B cell (primary cell): Measurements from ENCODE around the gene OGDH. TPM values are rescaled to one million over a fixed set of nuclear protein-coding genes. Genes with fewer than 3 reads are reported as not detected.

ENCODE experiments used
- ATAC-seq: fragments of 200-7000 bp; cut with Tn5 transposase; one replicate; pipeline ENCODE4 v1.10.0; 2021; ENCODE audit warnings: low read depth, mild to moderate bottlenecking, moderate number of reproducible peaks, moderate library complexity
- CTCF ChIA-PET: fragments of 350-600 bp; sonication (Branson Sonifier 250); formaldehyde crosslinking; loops from one replicate; lab custom pipeline; 2021; ENCODE audit warnings: antibody characterized with exemption, inconsistent platforms; lab: Charles Lee
- POLR2A ChIA-PET: fragments of 350-600 bp; sonication (Branson Sonifier 250); formaldehyde crosslinking; loops from one replicate; lab custom pipeline; 2021; ENCODE audit warnings: antibody characterized with exemption; lab: Charles Lee
- DNase-seq: peaks from one replicate; pipeline ENCODE4 v3.0.0; 2013
- H2AFZ ChIP-seq: 2 replicates; pipeline ENCODE4 v1.6.1; 2012; ENCODE audit warnings: mild to moderate bottlenecking, low read depth, low read length; ENCODE audit not compliant: insufficient read depth, poor library complexity, severe bottlenecking
- H3K27ac ChIP-seq, 2 donors: 1 replicate in 1 of 2; 2 replicates in 1 of 2; pipeline ENCODE4 v1.5.1; 2012 to 2013; ENCODE audit warnings: low read length in 2 of 2, mild to moderate bottlenecking in 2 of 2, moderate library complexity in 1 of 2
- H3K27me3 ChIP-seq, 4 experiments: fragments of 200-600 bp in 1 of 4; sonication (generic) in 1 of 4; replicated peaks in 1 of 4; 1 replicate in 2 of 4; 2 replicates in 2 of 4; pipeline versions ENCODE4 v1.6.1 to v1.7.0; 2013 to 2016; ENCODE audit warnings: low read length in 3 of 4, mild to moderate bottlenecking in 2 of 4, mixed read lengths in 1 of 4, moderate library complexity in 1 of 4; ENCODE audit not compliant: insufficient read depth in 4 of 4, control insufficient read depth in 3 of 4; ENCODE audit errors: control extremely low read depth in 1 of 4
- H3K36me3 ChIP-seq, 2 experiments: replicated peaks in 1 of 2; 1 replicate in 1 of 2; 2 replicates in 1 of 2; pipeline versions ENCODE4 v1.6.1 to v1.7.1; 2013; ENCODE audit warnings: low read length in 1 of 2; ENCODE audit not compliant: insufficient read depth in 2 of 2, control insufficient read depth in 1 of 2; ENCODE audit errors: control extremely low read depth in 1 of 2, extremely low read depth in 1 of 2
- H3K4me1 ChIP-seq, 2 donors: fragments of 200-600 bp in 1 of 2; sonication (generic) in 1 of 2; 1 replicate in 1 of 2; 2 replicates in 1 of 2; pipeline versions ENCODE4 v1.5.1 to v1.6.1; 2013 to 2017; ENCODE audit warnings: low read length in 2 of 2; ENCODE audit not compliant: control insufficient read depth in 2 of 2, insufficient read depth in 2 of 2
- H3K4me2 ChIP-seq: replicated peaks from 2 replicates; pipeline ENCODE3; 2012; ENCODE audit warnings: mild to moderate bottlenecking, low read depth, low read length; ENCODE audit not compliant: poor library complexity, severe bottlenecking
- H3K4me3 ChIP-seq, 5 experiments: fragments of 200-600 bp in 1 of 5; sonication (generic) in 1 of 5; 1 replicate in 3 of 5; 2 replicates in 2 of 5; pipeline versions ENCODE4 v1.5.1 to v1.7.0; 2011 to 2016; ENCODE audit warnings: low read length in 4 of 5, mild to moderate bottlenecking in 4 of 5, low read depth in 2 of 5, control low read depth in 1 of 5, moderate library complexity in 1 of 5; ENCODE audit not compliant: insufficient read depth in 1 of 5; ENCODE audit errors: control extremely low read depth in 1 of 5, extremely low read depth in 1 of 5
- H3K79me2 ChIP-seq: fragments of 200-600 bp; sonication (generic); one replicate; pipeline ENCODE4 v1.6.0; 2016; ENCODE audit warnings: low read length; ENCODE audit not compliant: control insufficient read depth, insufficient read depth
- H3K9ac ChIP-seq: fragments of 200-600 bp; sonication (generic); 2 replicates; pipeline ENCODE4 v1.6.1; 2017; ENCODE audit warnings: mild to moderate bottlenecking, low read length, moderate library complexity
- H3K9me3 ChIP-seq, 3 donors: one replicate each; pipeline versions ENCODE4 v1.6.1 to v1.7.1; 2013; ENCODE audit warnings: low read length in 2 of 3; ENCODE audit not compliant: control insufficient read depth in 2 of 3, insufficient read depth in 1 of 3; ENCODE audit errors: control extremely low read depth in 1 of 3
- H4K20me1 ChIP-seq: 2 replicates; pipeline ENCODE4 v1.6.0; 2012; ENCODE audit warnings: mild to moderate bottlenecking, low read length; ENCODE audit not compliant: insufficient read depth, control insufficient read depth, poor library complexity, severe bottlenecking
- H3K27ac Mint-ChIP-seq: one replicate; pipeline ENCODE4 v1.8.0; 2021; ENCODE audit warnings: mixed read lengths
- H3K27me3 Mint-ChIP-seq: one replicate; pipeline ENCODE4 v1.8.0; 2021; ENCODE audit warnings: mixed read lengths
- H3K4me1 Mint-ChIP-seq: one replicate; pipeline ENCODE4 v1.8.0; 2021; ENCODE audit warnings: mixed read lengths
- H3K4me3 Mint-ChIP-seq: one replicate; pipeline ENCODE4 v1.8.0; 2021; ENCODE audit warnings: mixed read lengths
- H3K9me3 Mint-ChIP-seq: one replicate; pipeline ENCODE4 v1.8.0; 2022; ENCODE audit warnings: mixed read lengths; ENCODE audit not compliant: insufficient read depth
- EZH2 ChIP-seq: IDR thresholded peaks from 2 replicates; pipeline ENCODE4 v1.6.1; 2012; ENCODE audit warnings: borderline replicate concordance, low read depth, mild to moderate bottlenecking, moderate library complexity, low read length; ENCODE audit not compliant: insufficient read depth, poor library complexity, severe bottlenecking
- WGBS: methylation state at CpG from one replicate; pipeline ENCODE4 v1.1.5; 2013; ENCODE audit warnings: missing lambda C conversion rate; ENCODE audit not compliant: insufficient coverage; 5-methylcytosine and 5-hydroxymethylcytosine counted together
- intact Hi-C: fragments of 100-400 bp; cut with micrococcal nuclease; formaldehyde crosslinking; loops from one replicate; pipeline ENCODE4 v1.10.0; 2022
- polyA plus RNA-seq: library from polyadenylated mRNA; depleted of rRNA; stranded (reverse); fragments of >200 nt; gene quantifications from 2 replicates; pipeline ENCODE4 v1.2.3, GENCODE V29; 2012
- total RNA-seq, 2 donors: library from RNA; stranded (reverse); fragments of 120-200 nt in 1 of 2; gene quantifications; 1 replicate in 1 of 2; 2 replicates in 1 of 2; pipeline versions ENCODE4 v1.2.3 to v1.2.4, GENCODE V29; 2013 to 2022
- TF ChIP-seq, protein P1 (sequence below): fragments of 200-600 bp; IDR thresholded peaks from one replicate; pipeline ENCODE4 v1.8.0; 2022; ENCODE audit warnings: antibody characterized with exemption, mild to moderate bottlenecking

OGDH gene
- total and polyA plus RNA-seq, 2 donors (not counting 1 experiment from before 2014, with no cell fraction given) = 42.6 to 80.2 TPM

DNA sequence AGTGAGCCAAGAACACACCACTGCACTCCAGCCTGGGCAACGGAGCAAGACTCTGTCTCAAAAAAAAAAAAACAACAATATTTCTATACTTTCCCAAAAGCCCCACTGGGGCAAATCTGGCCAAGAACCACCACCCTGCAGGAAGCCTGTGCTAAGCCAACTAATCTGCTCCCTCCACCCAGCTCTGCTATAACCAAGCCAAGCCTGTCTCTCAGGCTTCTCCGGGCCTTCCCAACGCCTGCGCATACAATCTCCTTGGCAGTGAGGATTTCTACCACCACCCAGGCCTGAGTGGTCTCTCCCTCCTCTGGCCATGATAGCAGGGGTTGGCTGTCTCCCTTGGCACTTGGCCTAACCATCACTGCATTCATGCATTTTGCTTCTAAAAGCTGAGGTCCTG is 46.9 kb upstream of the OGDH start:
- Mint-ChIP-seq H3K27ac (no peak overlapping the region), H3K4me1 (no peaks in the 10 kb centered on the region), H3K27me3 (no peaks in the 10 kb centered on the region), H3K4me3 (no peak overlapping the region), H3K9me3 (no peaks in the 10 kb centered on the region)
- no peak for ATAC-seq
- WGBS = 100% methylated on average over 3 of the region's 4 CpGs
- Histone ChIP-seq H3K27me3 (no peaks in the 10 kb centered on the region), H3K4me1 (peaks cover 0 to 2% of the 10 kb centered on the region in 2 donors), H4K20me1 (peaks cover 3% of the 10 kb centered on the region), H3K79me2 (no peaks in the 10 kb centered on the region), H3K9ac (no peak overlapping the region), H3K4me3 (no peak overlapping the region), H3K36me3 (peaks cover 0 to 7% of the 10 kb centered on the region in 2 experiments), H3K27ac (no peak overlapping the region), H3K9me3 (no peaks in the 10 kb centered on the region), H3K4me2 (no peak overlapping the region), H2AFZ (no peak overlapping the region)
- DNase-seq = no peak
- ChIA-PET CTCF (no interaction called here), POLR2A (no interaction called here)
- no peak for TF ChIP-seq EZH2
- TF ChIP-seq, protein P1, sequence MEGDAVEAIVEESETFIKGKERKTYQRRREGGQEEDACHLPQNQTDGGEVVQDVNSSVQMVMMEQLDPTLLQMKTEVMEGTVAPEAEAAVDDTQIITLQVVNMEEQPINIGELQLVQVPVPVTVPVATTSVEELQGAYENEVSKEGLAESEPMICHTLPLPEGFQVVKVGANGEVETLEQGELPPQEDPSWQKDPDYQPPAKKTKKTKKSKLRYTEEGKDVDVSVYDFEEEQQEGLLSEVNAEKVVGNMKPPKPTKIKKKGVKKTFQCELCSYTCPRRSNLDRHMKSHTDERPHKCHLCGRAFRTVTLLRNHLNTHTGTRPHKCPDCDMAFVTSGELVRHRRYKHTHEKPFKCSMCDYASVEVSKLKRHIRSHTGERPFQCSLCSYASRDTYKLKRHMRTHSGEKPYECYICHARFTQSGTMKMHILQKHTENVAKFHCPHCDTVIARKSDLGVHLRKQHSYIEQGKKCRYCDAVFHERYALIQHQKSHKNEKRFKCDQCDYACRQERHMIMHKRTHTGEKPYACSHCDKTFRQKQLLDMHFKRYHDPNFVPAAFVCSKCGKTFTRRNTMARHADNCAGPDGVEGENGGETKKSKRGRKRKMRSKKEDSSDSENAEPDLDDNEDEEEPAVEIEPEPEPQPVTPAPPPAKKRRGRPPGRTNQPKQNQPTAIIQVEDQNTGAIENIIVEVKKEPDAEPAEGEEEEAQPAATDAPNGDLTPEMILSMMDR = no peak
- intact Hi-C loops = no loop called here

- Histone ChIP-seq H3K27me3 (no peaks in the 10 kb centered on the region), H3K9ac (no peak overlapping the region), H3K9me3 (no peaks in the 10 kb centered on the region), H3K36me3 (peaks cover 2 to 25% of the 10 kb centered on the region in 2 experiments), H3K27ac (no peak overlapping the region), H3K4me3 (no peak overlapping the region), H3K4me2 (no peak overlapping the region), H2AFZ (no peak overlapping the region), H3K79me2 (peaks cover 4% of the 10 kb centered on the region), H3K4me1 (no peaks in the 10 kb centered on the region), H4K20me1 (peaks cover 9% of the 10 kb centered on the region)
- intact Hi-C loops = no loop called here
- Mint-ChIP-seq H3K27ac (no peak overlapping the region), H3K27me3 (no peaks in the 10 kb centered on the region), H3K4me3 (no peak overlapping the region), H3K4me1 (no peaks in the 10 kb centered on the region), H3K9me3 (no peaks in the 10 kb centered on the region)
- CTCF ChIA-PET = no interaction called here
- ATAC-seq = no peak
- no peak for TF ChIP-seq EZH2
- TF ChIP-seq, protein P1 = no peak
- POLR2A ChIA-PET = no interaction called here
- DNase-seq = no peak
- WGBS = 97% methylated on average over 6 of the region's 6 CpGs
Observed at GRCh38 chr7:44561481-44561880, 44.9 kb upstream of the OGDH start.
